HEK293T (cell line): ENCODE measurements around the gene EPB41L2.

Source experiments
- CTCF ChIA-PET: fragments of 350-600 bp; formaldehyde crosslinking; extraction: SDS; loops from one replicate; lab custom pipeline; 2021; ENCODE audit warnings: antibody characterized with exemption, inconsistent platforms; lab: Yijun Ruan, JAX
- POLR2A ChIA-PET: fragments of 350-600 bp; formaldehyde crosslinking; extraction: SDS; loops from one replicate; lab custom pipeline; 2020; ENCODE audit warnings: antibody characterized with exemption, inconsistent platforms; lab: Yijun Ruan, JAX
- DNase-seq: peaks from one replicate; pipeline ENCODE4 v3.0.0; 2012; ENCODE audit warnings: mixed read lengths; ENCODE audit errors: extremely low spot score
- ARNT ChIP-seq: fragments of 450-650 bp; IDR thresholded peaks from 2 replicates; pipeline ENCODE4 v1.6.1; 2017; ENCODE audit warnings: mild to moderate bottlenecking
- BHLHE40 ChIP-seq: fragments of 450-650 bp; IDR thresholded peaks from 2 replicates; pipeline ENCODE4 v1.6.1; 2016; ENCODE audit warnings: mild to moderate bottlenecking, moderate library complexity, borderline replicate concordance
- CTBP1 ChIP-seq: fragments of 450-650 bp; IDR thresholded peaks from 2 replicates; pipeline ENCODE4 v1.6.1; 2016; ENCODE audit warnings: borderline replicate concordance
- ELF4 ChIP-seq: fragments of 450-650 bp; IDR thresholded peaks from 2 replicates; pipeline ENCODE4 v1.6.1; 2017; ENCODE audit warnings: antibody characterized with exemption
- FOXA1 ChIP-seq: fragments of 450-650 bp; IDR thresholded peaks from 2 replicates; pipeline ENCODE4 v1.6.1; 2016; ENCODE audit warnings: mild to moderate bottlenecking
- FOXK2 ChIP-seq: fragments of 450-650 bp; IDR thresholded peaks from 2 replicates; pipeline ENCODE4 v1.6.1; 2016; ENCODE audit warnings: mild to moderate bottlenecking
- FOXM1 ChIP-seq: fragments of 450-650 bp; IDR thresholded peaks from 2 replicates; pipeline ENCODE4 v1.6.1; 2017; ENCODE audit warnings: mild to moderate bottlenecking, borderline replicate concordance
- HDGF ChIP-seq: fragments of 450-650 bp; IDR thresholded peaks from 2 replicates; pipeline ENCODE4 v1.6.1; 2017; ENCODE audit warnings: antibody characterized with exemption, borderline replicate concordance
- L3MBTL2 ChIP-seq: fragments of 450-650 bp; conservative IDR thresholded peaks from 2 replicates; pipeline ENCODE4 v1.6.1; 2016; ENCODE audit warnings: mild to moderate bottlenecking
- LEF1 ChIP-seq: fragments of 450-650 bp; IDR thresholded peaks from 2 replicates; pipeline ENCODE4 v1.6.1; 2017; ENCODE audit warnings: mild to moderate bottlenecking, borderline replicate concordance
- NFRKB ChIP-seq: fragments of 450-650 bp; IDR thresholded peaks from 2 replicates; pipeline ENCODE4 v1.6.1; 2016; ENCODE audit warnings: mild to moderate bottlenecking, moderate library complexity
- SP1 ChIP-seq: fragments of 450-650 bp; IDR thresholded peaks from 2 replicates; pipeline ENCODE4 v1.6.1; 2017
- SUZ12 ChIP-seq: fragments of 450-650 bp; IDR thresholded peaks from 2 replicates; pipeline ENCODE4 v1.6.1; 2016; ENCODE audit warnings: mild to moderate bottlenecking
- TARDBP ChIP-seq: fragments of 450-650 bp; IDR thresholded peaks from 2 replicates; pipeline ENCODE4 v1.6.1; 2016
- ZNF384 ChIP-seq: fragments of 450-650 bp; IDR thresholded peaks from 2 replicates; pipeline ENCODE4 v1.6.1; 2016
- TF ChIP-seq, protein P1 (sequence below): fragments of 450-650 bp; IDR thresholded peaks from 2 replicates; pipeline ENCODE4 v1.6.1; 2016

Gene EPB41L2

DNA sequence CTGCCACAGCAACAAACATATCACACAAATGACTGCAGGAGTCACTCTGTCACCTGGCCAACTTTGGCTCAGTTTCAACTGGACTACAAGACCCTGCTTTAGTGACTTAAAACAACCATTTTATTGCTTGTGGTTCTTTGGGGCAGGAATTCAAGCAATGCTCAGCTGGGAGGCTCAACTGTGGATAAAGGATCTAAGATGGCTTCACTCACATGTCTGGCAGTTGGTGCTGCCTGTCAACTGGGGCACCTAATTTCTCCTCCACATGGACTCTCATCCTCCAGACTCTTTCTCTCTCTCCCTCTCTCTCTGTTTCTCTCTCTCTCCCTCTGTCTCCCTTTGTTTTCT, 2.8 kb upstream of the EPB41L2 start:
- POLR2A ChIA-PET, result no interaction called here
- TF ChIP-seq HDGF (no peak), ARNT (no peak), ELF4 (no peak), LEF1 (no peak), FOXA1 (no peak), TARDBP (no peak), L3MBTL2 (no peak), SP1 (no peak), ZNF384 (no peak), NFRKB (no peak), CTBP1 (no peak), BHLHE40 (no peak)
- TF ChIP-seq, protein P1, sequence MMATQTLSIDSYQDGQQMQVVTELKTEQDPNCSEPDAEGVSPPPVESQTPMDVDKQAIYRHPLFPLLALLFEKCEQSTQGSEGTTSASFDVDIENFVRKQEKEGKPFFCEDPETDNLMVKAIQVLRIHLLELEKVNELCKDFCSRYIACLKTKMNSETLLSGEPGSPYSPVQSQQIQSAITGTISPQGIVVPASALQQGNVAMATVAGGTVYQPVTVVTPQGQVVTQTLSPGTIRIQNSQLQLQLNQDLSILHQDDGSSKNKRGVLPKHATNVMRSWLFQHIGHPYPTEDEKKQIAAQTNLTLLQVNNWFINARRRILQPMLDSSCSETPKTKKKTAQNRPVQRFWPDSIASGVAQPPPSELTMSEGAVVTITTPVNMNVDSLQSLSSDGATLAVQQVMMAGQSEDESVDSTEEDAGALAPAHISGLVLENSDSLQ, result no peak
- CTCF ChIA-PET, result no interaction called here
- DNase-seq, result no peak

DNA sequence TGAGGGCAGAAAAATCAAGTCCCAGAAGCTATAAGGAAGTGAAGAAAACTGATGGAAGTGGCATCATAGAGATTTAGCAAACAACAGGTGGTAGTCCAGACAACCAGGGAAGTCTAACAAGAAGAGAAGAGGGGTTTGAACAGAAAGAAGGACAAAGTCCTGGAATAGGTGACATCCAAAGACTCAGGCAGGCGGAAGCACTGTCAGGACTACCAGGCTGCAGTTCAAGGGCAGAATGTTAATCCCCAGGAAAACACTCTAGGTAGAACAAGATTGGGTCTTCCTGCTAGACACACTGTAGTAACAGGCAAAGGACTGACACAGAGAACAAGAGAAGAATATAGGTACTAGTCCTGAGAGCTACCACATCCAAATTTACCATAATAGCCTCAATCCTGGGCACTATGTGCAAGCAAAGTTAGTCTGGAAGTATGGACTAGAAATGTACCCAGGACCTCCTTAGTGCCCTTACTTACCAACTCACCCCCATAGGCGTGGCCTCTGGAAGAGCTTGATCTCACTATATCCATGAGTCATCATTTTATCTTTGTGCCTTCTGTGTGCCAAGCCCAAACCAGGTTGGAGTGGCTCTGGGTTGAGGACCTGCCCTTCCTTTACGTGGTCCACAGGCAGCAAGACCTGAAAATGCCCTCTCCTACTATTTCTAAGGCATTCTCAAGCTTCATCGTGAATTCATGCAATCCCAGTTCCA, 2.2 kb upstream of the EPB41L2 start:
- DNase-seq, result no peak
- TF ChIP-seq LEF1 (no peak), FOXK2 (no peak), HDGF (no peak), FOXA1 (no peak), NFRKB (no peak)
- CTCF ChIA-PET, result interaction anchor here (0.6 kb wide), 1 partner anchor 37 kb away, joined by 10 read pairs; no protein-coding TSS in a partner anchor
- POLR2A ChIA-PET, result no interaction called here

DNA sequence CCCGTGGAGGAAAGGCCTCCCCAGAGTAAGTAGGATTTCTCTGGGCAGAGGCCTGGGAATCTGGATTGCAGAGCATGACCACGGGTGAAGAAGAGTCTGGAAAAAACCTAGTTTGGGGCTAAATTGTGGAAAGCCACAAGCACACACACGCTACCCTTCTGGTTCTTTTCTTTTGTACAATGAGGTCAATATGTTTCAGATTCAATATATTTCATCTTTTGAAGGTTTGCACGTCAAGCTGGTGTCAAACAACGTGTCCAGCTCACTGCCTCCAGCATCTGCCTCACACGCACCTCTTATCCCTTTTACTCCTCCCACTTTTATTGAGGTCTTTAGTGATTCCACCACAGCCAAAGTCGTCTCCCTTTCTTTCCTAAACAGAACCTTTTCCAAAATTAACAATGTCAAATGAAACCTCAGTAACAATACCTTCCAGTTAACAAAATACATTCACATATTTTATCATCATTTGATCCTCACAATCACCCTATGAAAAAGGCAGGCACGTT, 773 bp upstream of the EPB41L2 start:
- TF ChIP-seq LEF1 (no peak), ZNF384 (no peak), HDGF (no peak), FOXK2 (no peak), ELF4 (no peak), NFRKB (no peak), FOXM1 (no peak), FOXA1 (no peak), CTBP1 (no peak)
- DNase-seq, result no peak
- ChIA-PET POLR2A (interaction anchor here (0.9 to 1.4 kb wide), 2 partner anchors 71 to 104 kb away, joined by 3 to 4 read pairs; no protein-coding TSS in a partner anchor), CTCF (no interaction called here)

DNA sequence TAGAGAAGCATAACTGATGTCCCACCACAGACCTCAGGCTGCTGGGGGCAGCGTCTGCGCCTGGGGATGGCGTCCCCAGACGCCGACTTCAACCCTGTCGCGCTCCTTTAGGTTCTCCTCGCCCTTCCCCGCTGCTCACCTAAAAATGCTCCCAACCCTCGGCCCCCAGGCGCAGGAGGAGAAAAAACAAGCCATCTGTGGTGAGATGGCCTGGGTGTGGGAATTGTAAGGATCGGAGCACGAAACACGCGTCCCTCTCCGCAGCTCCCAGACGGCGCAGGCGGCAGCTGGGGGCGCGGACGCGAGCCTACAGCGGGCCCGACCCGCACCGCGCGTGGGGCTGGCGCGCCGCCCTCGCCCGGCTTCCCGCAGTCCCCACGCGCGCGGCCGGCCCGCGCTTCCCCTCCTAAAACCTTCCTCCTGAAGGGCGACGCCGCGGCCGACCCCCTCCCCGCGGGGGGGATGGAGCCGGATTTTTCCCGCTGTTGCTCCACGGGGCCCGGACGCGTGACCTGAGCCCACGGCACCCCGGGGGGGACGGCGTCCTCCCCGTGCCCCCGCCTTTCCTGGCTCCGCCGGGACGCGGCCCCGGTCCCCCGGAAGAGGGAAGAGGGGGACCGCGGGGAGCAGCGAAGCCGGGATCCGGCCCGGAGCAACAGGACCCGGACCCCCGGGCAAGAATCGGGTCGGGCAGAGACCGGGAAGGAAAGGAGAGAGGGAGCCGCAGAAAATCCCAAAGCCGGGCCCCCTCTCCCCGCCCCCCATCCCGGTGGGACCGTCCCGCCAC, 611 bp downstream of the EPB41L2 start:
- ChIA-PET CTCF (interaction anchor here (0.7 to 0.9 kb wide), 2 partner anchors 22 to 82 kb away, joined by 3 read pairs; no protein-coding TSS in a partner anchor), POLR2A (interaction anchor here (0.7 kb wide), 1 partner anchor 159 kb away, joined by 3 read pairs; no protein-coding TSS in a partner anchor)
- peak; percentile 50 for DNase-seq
- TF ChIP-seq ARNT (no peak), FOXK2 (no peak), HDGF (no peak), ZNF384 (no peak), FOXA1 (no peak), ELF4 (no peak), BHLHE40 (no peak), L3MBTL2 (no peak), FOXM1 (peak; percentile 48; the same call in 1 of the 2 replicates), LEF1 (0 out of 2 replicates have a peak, but pooled peaks have one; percentile 25), NFRKB (no peak), CTBP1 (no peak)
- TF ChIP-seq, protein P1, result no peak

DNA sequence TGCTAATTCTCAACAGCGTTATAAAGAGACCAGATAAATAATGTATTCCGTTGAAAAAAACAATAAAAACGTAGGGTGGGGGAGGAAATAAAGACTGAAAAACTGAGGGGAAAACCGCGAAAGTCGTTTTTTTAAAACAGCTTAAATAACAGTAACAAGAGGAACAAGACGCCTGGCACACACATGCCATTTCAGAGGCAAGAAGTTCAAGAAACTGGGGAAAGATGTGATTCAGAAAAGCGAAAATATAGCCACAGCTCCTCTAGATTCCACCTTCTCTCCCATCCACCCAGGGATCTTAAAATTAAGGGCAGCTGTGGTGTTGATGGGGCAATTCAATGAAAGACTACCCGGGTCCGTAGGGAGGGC, 1.3 kb downstream of the EPB41L2 start:
- TF ChIP-seq NFRKB (no peak), TARDBP (no peak), BHLHE40 (no peak)
- CTCF ChIA-PET, result interaction anchor here (0.7 kb wide), 1 partner anchor 23 kb away, joined by 3 read pairs; no protein-coding TSS in a partner anchor
- POLR2A ChIA-PET, result no interaction called here
- no peak for DNase-seq

DNA sequence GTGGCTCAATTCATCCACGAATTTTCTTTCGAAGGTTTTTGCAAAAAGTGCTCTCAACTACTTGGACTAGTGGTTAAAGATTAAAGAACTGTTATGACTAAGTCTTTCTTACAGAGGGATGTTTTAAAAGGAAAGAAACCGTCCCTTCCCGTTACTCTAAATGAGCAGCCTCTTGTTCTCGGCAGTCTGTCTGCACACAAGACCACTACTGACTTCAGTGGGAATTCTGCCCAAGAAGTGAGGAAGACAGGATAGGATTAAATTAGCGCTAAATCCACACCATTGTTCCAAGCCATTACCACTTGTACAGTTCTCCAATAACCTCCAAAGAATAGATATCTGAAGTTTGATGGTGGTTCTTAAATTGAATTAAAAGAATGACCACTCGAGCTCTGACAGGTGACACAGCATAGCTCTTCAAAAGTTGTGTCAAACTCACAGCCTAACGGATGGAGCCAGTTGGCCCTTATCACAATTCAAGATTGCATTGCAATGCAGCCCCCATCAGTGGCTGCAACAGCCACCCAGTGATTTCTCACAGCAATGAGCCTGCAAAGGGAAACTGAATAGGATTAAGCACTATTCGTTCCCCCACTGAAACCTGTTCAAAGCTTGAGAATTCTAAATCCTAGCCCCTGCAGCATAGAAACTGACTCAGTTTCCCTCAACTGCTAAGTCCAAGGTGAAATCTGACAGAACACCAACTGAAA, 1.8 kb downstream of the EPB41L2 start:
- ChIA-PET CTCF (interaction anchor here (0.7 kb wide), 1 partner anchor 23 kb away, joined by 3 read pairs; no protein-coding TSS in a partner anchor), POLR2A (no interaction called here)
- no peak for DNase-seq
- TF ChIP-seq SUZ12, result no peak
- TF ChIP-seq LEF1, result no peak
- no peak for TF ChIP-seq ELF4
- no peak for TF ChIP-seq HDGF
- no peak for TF ChIP-seq SP1
- no peak for TF ChIP-seq CTBP1
- no peak for TF ChIP-seq FOXM1
- TF ChIP-seq, protein P1, result no peak
- TF ChIP-seq L3MBTL2, result no peak
- TF ChIP-seq TARDBP, result no peak
- TF ChIP-seq ARNT, result no peak
- no peak for TF ChIP-seq BHLHE40
- TF ChIP-seq FOXK2, result no peak
